GM12872 (cell line): ENCODE results near the gene FAM135A.

Source experiments
- CTCF ChIP-seq: IDR thresholded peaks from 3 replicates; pipeline ENCODE4 v1.5.1; 2011; ENCODE audit warnings: low read depth, mild to moderate bottlenecking, low read length, moderate library complexity; ENCODE audit not compliant: insufficient read depth

Gene FAM135A

GRCh38 chr6:70574643-70575042 is 161.3 kb downstream of the FAM135A start:
- no peak for TF ChIP-seq CTCF

- no peak for TF ChIP-seq CTCF
Observed at GRCh38 chr6:70575899-70576495, 162.7 kb downstream of the FAM135A start.

- TF ChIP-seq CTCF, result no peak
Observed at GRCh38 chr6:70586114-70586513, 172.8 kb downstream of the FAM135A start.

- no peak for TF ChIP-seq CTCF
Observed at GRCh38 chr6:70590400-70590799, 177.1 kb downstream of the FAM135A start.

GRCh38 chr6:70592391-70593117 is 179.2 kb downstream of the FAM135A start:
- TF ChIP-seq CTCF, result no peak

- no peak for TF ChIP-seq CTCF
Observed at GRCh38 chr6:70593118-70593486, 179.8 kb downstream of the FAM135A start.

GRCh38 chr6:70599187-70599586 is 185.9 kb downstream of the FAM135A start:
- no peak for TF ChIP-seq CTCF

- TF ChIP-seq CTCF, result no peak
Observed at GRCh38 chr6:70601014-70601413, 187.7 kb downstream of the FAM135A start.
